SK-N-MC (cell line): Measurements from ENCODE around the gene KIF12.

Experiments used
- EZH2 ChIP-seq: fragments of 200-600 bp; sonication (generic); IDR thresholded peaks from one replicate; pipeline ENCODE4 v1.6.1; 2017; ENCODE audit warnings: antibody characterized with exemption
- FOXP2 ChIP-seq: optimal IDR thresholded peaks from 2 replicates; pipeline ENCODE3; 2011; ENCODE audit warnings: mild to moderate bottlenecking, moderate library complexity; ENCODE audit not compliant: insufficient read depth; ENCODE audit errors: extremely low read length, control extremely low read depth
- POLR2AphosphoS5 ChIP-seq: IDR thresholded peaks from 2 replicates; pipeline ENCODE4 v1.6.1; 2012; ENCODE audit warnings: mild to moderate bottlenecking, low read depth, low read length, borderline replicate concordance

DNA sequence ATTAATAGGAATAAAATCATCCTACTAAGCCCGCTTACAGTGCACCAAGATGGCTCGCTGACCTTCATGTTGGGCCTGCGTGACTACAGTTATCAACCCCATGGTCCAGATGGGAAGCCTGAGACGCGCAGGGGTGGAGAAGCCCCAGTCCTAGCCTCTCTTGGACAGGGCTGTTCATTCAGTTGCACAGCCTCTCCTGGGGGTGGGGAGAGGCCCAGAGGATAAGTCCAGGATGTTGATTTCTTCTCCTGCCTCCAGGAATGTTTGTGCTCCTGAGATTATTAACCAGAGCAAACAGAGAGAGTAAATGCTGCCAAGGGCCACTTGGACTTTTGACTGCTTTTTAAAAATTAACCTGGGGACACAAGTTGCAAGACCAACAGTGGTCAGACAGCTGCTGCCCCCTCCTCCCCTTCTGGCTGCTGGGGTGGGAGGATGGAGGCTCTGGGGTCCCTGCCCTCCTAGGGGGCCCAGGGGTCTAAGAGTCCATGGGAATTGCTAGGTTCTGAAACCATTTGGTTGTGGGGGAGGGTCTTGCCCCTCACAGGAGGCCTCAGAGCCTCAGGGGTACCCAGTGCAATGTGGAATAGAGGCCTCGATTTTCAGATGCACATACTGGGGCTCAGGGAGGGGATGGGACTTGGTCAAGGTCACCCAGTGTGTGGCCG is 18.2 kb downstream of the KIF12 start:
- TF ChIP-seq EZH2 (no peak), POLR2AphosphoS5 (no peak), FOXP2 (no peak)
